Brain microvascular endothelial cell (primary cell): ENCODE measurements around the gene DCTN5.
A peak's percentile ranks its signal among the peaks of the same experiment; 100 is the strongest.

Source experiments
- DNase-seq: peaks from one replicate; pipeline ENCODE4 v3.0.0-alpha.2; 2020
- H3K27ac ChIP-seq: fragments of 250-450 bp; sonication (Bioruptor Pico); 2 replicates; pipeline ENCODE4 v1.5.1; 2020; ENCODE audit warnings: mild to moderate bottlenecking, moderate library complexity
- H3K27me3 ChIP-seq: fragments of 250-450 bp; sonication (Bioruptor Pico); replicated peaks from 2 replicates; pipeline ENCODE4 v1.5.1; 2020; ENCODE audit warnings: mild to moderate bottlenecking
- H3K36me3 ChIP-seq: fragments of 250-450 bp; sonication (Bioruptor Pico); replicated peaks from 2 replicates; pipeline ENCODE4 v1.5.1; 2020; ENCODE audit warnings: mild to moderate bottlenecking
- H3K4me3 ChIP-seq: 2 replicates; pipeline ENCODE4 v1.5.1; 2011; ENCODE audit warnings: low read depth, mild to moderate bottlenecking, control low read depth, low read length, moderate library complexity
- in situ Hi-C: cut with HindIII; loops from 2 replicates; pipeline ENCODE4 v1.10.0; 2017; ENCODE audit warnings: low sequenced_read_pairs, low pct_ligation_motif_present
- TF ChIP-seq, protein P1 (sequence below): IDR thresholded peaks from 2 replicates; pipeline ENCODE4 v1.5.1; 2011; ENCODE audit warnings: low read depth, mild to moderate bottlenecking, moderate library complexity, low read length, control low read depth, inconsistent platforms; ENCODE audit errors: missing control alignments

Gene DCTN5

DNA sequence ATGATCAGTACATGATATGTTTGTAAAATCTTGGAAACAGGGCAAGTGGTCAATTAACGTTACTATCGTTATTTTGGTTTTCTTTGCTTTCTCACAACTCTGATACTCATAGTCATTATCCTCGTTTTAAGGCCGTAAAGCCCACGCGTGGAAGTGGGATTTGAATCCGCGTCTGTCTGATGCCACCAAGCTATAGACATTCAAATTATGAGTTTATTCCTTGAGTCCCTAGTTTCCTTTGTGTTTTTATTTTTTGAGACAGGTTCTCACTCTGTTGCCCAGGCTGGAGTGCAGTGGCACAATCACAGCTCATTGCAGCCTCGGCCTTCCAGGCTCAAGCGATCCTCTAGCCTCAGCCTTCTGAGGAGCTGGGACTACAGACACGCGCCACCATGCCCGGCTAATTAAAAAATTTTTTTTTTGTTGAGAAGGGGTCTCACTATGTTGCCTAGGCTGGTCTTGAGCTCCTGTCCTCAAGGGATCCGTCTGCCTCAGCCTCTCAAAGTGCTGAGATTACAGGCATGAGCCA is 1.0 kb downstream of the DCTN5 start:
- no peak for DNase-seq
- Histone ChIP-seq H3K27me3 (no peaks in the 10 kb centered on the region), H3K4me3 (peak overlapping the region; percentile 99), H3K36me3 (peaks cover 25% of the 10 kb centered on the region), H3K27ac (peak overlapping the region; percentile 72)
- TF ChIP-seq, protein P1, sequence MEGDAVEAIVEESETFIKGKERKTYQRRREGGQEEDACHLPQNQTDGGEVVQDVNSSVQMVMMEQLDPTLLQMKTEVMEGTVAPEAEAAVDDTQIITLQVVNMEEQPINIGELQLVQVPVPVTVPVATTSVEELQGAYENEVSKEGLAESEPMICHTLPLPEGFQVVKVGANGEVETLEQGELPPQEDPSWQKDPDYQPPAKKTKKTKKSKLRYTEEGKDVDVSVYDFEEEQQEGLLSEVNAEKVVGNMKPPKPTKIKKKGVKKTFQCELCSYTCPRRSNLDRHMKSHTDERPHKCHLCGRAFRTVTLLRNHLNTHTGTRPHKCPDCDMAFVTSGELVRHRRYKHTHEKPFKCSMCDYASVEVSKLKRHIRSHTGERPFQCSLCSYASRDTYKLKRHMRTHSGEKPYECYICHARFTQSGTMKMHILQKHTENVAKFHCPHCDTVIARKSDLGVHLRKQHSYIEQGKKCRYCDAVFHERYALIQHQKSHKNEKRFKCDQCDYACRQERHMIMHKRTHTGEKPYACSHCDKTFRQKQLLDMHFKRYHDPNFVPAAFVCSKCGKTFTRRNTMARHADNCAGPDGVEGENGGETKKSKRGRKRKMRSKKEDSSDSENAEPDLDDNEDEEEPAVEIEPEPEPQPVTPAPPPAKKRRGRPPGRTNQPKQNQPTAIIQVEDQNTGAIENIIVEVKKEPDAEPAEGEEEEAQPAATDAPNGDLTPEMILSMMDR, result no peak
- in situ Hi-C loops, result no loop called here

DNA sequence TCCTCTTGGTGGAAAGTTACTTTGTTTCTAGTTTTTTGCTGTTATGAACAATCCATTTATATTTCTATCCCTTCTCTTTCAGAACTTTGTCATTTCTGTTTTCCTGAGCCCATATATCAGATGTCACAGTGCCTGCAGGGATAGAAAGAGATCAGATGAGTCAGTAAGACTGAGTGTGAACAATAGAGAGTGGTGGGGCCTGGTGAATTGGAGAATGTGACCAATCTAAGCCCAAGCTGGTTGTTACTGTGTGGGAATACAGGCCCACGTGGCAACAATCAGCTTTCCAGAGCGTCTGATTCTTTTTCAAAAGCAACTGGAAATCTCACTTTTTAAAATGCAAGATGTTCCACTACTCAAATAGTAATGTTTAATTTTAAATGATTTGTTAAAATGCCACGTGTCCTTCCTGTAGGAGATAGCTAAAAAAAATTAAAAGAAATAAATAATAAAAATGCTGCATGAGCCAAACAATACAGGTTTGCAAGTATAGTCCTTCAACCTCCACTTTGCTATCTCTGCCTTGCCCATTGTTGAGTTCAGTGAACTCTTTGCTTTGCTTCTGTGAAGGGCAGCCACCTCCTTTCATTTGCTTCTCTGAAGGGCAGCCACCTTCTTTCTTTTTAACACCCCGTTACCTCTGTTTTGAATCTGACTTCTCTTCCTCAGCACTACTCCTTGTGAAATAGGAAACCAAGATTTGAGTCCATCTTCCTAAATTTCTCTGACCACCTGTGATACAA is 9.6 kb downstream of the DCTN5 start:
- H3K27me3 ChIP-seq, result no peaks in the 10 kb centered on the region
- peaks cover 29% of the 10 kb centered on the region for H3K36me3 ChIP-seq
- no peak overlapping the region for H3K27ac ChIP-seq
- H3K4me3 ChIP-seq, result no peak overlapping the region
- peak; percentile 3 for DNase-seq
- TF ChIP-seq, protein P1, result no peak
- in situ Hi-C loops, result no loop called here

DNA sequence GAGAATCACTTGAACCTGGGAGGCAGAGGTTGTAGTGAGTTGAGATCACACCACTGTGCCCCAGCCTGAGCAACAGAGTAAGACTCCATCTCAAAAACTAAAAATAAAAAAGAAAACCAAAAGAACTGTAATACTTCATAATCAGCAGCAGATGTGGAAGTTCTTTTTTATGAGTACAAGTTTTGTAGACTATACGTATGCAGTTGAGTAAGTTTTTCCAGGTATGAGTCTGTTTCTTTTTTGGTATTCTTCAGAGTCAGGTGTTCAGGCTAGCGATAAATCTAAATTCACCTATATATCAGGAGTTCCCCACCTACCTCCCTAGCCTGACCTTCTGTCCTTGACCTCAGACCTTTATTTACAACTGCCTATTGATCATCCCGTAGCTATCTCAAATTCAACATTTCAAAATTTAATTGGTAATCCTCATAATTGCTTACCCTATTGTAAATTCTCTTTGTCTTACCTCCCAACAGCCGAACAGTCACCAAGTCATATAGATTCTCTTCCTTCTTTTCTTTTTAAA is 10.7 kb downstream of the DCTN5 start:
- H3K36me3 ChIP-seq, result peaks cover 29% of the 10 kb centered on the region
- H3K27ac ChIP-seq, result no peak overlapping the region
- TF ChIP-seq, protein P1, result no peak
- DNase-seq, result no peak
- in situ Hi-C loops, result no loop called here
- no peak overlapping the region for H3K4me3 ChIP-seq
- H3K27me3 ChIP-seq, result no peaks in the 10 kb centered on the region

DNA sequence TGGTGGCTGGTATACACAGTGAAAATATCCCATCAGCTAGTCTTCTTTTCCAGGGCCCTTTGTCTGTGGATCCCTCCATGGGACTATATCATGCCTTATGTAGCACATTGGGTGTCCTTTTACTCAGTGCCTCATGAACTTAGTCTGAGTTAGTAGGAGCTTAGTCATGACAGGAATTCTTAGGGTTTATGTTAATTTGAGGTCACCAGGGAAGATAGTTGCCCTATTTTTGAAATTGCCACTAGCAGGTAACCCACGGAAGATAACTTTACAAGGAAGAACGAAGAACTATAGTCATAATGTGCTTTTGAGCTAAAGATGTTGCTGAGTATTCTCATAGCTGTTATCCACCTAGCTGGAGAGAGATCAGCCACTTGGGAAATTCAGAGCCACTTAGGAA is 22.7 kb downstream of the DCTN5 start:
- Histone ChIP-seq H3K27ac (no peak overlapping the region), H3K27me3 (no peaks in the 10 kb centered on the region), H3K36me3 (peaks cover 83% of the 10 kb centered on the region), H3K4me3 (no peak overlapping the region)
- in situ Hi-C loops, result no loop called here
- TF ChIP-seq, protein P1, result no peak
- DNase-seq, result no peak

DNA sequence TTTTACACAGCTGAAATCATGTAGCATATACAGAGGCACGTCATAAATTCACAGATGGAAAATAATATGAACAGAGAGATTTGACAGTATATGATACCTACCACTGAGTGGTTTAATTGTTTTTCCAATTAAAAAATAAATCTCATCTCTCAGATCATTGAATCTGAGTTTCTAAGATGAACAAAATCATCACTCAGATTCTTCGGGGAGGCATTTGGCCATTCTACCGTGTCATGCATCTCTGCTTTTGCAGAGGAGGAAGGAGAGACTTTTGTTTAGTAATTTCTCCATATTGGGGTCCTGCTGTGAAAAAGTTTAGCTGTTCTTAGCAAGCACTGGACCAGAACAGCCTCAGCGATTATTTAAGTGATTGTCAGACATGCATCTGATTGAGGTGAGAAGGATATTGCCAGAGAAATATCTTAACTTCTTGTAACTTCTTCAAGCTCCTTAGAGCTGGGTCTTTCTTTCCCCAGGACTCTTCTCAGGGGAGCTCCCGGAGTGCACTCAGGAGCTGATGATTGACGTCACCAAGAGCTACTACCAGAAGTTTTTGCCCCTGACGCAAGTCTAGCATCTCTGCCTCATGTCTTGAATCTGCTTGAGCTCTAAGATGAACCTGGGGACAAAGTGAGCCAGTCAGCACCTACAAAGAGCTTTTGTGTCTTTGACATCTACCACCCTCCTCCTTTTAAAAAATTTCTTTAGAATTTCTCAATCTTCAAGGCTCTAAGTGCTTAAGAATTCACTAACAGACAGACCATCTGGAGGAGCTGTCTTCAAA is 25.5 kb downstream of the DCTN5 start:
- TF ChIP-seq, protein P1, result no peak
- H3K27me3 ChIP-seq, result no peaks in the 10 kb centered on the region
- H3K27ac ChIP-seq, result no peak overlapping the region
- in situ Hi-C loops, result no loop called here
- no peak overlapping the region for H3K4me3 ChIP-seq
- H3K36me3 ChIP-seq, result peaks cover 78% of the 10 kb centered on the region
- DNase-seq, result no peak
